ENCODE results near the gene DPP4.

DNA sequence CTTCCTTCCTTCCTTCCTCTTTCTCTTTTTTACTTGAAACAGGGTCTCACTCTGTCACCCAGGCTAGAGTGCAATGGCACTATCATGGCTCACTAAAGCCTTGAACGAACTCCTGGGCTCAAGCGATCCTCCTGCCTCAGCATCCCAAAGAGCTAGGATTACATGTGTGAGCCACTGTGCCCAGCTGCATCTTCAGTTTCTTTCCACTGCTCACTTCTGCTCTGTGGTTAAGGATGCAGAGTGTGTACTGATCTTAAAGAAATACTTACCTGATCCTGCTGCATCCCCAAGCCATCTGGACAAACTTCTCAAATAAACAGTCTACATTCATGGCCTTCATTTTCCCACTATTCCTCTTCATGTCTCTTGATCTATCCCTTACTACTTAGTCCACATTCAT is 13.0 kb downstream of the DPP4 start:
- TF ChIP-seq, protein P1, sequence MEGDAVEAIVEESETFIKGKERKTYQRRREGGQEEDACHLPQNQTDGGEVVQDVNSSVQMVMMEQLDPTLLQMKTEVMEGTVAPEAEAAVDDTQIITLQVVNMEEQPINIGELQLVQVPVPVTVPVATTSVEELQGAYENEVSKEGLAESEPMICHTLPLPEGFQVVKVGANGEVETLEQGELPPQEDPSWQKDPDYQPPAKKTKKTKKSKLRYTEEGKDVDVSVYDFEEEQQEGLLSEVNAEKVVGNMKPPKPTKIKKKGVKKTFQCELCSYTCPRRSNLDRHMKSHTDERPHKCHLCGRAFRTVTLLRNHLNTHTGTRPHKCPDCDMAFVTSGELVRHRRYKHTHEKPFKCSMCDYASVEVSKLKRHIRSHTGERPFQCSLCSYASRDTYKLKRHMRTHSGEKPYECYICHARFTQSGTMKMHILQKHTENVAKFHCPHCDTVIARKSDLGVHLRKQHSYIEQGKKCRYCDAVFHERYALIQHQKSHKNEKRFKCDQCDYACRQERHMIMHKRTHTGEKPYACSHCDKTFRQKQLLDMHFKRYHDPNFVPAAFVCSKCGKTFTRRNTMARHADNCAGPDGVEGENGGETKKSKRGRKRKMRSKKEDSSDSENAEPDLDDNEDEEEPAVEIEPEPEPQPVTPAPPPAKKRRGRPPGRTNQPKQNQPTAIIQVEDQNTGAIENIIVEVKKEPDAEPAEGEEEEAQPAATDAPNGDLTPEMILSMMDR (conservative IDR thresholded peaks at IDR 0.05; ENCODE audit: low read depth, low read length) = no peak
- no peak for TF ChIP-seq EZH2 (IDR thresholded peaks at IDR 0.05; ENCODE audit: borderline replicate concordance, low read depth, low read length, poor library complexity, severe bottlenecking)

Data from A673 (cell line).